Measurements from ENCODE around the gene COL12A1.

The COL12A1 gene

DNA sequence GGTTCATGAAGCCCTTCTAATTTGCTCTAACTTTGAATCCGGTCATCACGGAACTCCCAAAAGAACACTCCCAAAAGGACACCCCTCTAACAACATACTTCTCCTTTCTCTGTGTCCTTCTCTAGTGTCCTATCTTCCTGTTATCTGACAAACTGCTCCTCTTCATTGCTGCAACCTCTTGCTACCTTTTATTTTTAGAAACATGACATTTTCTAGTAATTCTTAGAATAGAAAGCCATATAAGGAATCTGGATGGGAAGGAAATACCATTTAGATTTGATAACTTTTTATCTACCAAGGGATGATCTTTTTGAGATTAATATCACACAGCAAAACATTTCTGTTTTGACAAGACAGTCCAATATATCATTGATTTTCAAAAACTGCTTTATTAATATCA, 63.1 kb downstream of the COL12A1 start:
- DNase-seq, result no peak

DNA sequence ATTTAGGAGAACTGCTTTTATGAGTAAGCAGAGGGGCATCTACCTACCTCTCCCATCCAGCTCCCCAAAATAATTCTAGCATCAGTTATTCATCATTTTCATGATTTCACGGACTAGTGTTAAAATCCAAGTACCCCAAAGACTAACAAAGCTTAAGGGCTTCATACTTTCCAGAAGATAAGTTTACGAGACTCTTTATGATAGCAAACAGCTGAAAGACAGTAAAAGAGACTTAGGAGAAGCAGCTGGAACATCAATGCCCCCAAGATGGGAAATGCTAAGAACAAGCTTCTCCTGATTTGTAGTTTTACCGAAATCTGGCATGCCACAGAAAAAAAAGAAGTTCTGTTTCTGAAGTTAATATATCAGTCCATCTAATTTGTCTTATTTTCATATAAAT, 70.0 kb downstream of the COL12A1 start:
- no peak for DNase-seq

DNA sequence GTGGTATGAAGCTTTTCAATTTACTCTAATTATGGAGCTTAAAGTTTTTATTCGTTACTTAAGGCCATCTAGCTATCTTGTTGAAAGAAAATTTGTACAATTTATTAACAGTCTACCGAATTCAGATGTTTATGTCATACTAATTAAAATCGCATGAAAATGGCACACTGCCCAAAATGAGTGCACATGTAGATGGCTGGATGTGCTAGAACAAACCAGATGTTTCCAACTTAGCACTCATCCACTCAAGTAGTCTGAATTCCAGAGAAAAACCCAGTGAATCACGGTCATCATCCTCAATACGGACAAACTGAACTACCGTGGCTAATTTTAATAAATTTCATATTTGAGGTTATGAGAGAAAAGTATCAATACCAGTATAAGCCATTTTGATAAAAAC, 70.4 kb downstream of the COL12A1 start:
- DNase-seq, result no peak

DNA sequence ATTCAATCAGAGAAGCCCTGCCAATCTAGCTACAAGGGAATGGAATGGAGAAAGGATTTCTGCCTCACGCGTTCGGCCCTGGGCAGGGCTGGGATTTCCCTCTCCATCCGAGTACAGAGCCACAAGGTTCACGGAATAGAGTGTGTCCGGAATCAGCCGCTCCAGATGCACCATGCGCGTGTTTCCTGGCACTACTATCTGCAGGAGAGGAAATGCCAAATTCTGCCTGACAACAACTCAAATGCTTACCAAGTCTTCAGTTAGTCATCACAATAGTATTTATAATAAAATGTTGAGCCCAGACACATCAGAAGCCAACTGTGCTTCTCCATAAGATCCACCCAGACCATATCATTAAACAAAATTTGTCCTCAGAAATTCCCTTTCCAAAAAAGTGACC, 75.1 kb downstream of the COL12A1 start:
- DNase-seq, result no peak

DNA sequence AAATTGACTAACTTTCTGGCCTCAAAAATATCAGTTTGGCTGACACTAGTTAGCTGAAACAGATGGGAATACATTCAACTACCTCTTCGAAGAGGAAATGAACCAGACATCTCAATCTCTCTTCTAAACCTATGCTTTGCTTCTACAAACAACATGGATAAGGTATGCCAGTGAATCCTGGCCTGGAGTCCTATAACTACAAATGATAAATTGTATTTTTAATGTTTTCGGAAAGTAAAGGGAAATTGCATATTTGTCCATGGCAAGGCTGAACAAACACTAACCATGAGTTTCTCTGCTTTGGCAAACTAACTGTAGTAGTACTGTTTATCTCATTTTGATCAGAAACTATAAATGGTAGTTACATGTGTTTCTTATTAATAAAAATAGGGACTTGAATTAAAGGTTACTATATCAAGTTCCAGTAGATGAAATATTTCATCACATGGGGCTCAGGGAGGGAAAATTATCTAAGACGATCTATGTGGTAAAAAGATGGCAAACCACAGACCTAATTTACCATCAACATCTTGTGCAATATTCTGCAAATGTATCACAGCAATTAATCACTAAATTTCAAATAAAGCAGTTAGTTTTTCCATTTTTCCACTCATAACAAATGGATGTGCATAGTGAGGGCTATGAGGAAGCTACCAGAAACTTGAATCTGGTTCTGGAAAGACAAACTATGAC, 76.8 kb downstream of the COL12A1 start:
- DNase-seq, result no peak

DNA sequence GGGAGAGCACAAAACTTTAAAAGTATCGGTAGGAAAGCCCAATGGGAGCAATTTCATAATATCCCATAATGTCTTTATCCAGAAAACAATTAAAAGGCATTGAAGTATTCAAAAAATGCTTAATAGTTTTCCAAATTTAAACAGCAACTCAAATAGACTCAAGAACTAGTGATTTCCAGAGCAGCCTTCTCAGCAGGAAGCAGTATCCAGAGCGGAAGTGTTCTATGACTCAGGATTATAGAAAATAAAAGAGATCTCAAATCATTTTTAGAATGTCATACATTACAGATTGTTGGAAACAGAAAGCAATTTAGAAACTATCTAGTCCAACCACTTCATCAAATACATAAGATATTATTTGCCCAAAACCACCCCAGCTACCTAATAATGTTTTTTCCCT, 79.3 kb downstream of the COL12A1 start:
- DNase-seq, result no peak

DNA sequence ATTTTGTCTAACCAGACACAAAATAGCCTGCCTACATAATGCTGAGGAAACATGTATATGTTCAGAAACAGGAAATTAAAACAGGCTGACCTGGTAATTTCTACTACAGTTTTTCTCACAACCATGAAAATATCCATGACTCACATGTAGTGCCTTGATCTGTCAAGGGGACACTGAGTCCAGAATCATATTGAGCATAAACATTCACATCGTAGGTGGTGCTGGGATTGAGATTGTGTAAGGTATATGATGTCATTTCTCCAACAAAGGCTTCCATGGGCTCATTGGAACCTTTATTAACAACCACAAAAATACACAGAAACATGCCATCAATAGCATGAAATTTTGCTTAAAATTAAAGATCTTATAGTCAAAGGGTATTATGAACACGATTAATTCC, 80.9 kb downstream of the COL12A1 start:
- DNase-seq, result no peak

DNA sequence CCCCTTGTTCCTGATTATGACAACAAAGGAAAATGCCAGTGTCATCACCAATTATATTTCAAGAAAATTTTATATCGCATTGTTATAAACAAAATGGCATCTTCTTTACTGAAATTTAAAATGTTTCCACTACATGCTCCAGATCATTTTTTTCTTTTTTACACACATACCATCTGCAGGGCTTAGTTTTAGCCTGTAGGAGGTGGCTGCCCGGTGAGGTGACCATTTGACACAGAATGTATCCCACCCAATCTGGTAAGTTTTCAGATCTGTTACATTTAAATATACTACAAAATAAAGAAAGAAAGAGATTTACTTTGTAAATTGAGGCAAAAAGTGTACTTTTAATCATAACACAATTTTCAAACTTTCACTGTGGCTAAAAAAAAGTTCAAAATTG, 81.8 kb downstream of the COL12A1 start:
- DNase-seq, result no peak

DNA sequence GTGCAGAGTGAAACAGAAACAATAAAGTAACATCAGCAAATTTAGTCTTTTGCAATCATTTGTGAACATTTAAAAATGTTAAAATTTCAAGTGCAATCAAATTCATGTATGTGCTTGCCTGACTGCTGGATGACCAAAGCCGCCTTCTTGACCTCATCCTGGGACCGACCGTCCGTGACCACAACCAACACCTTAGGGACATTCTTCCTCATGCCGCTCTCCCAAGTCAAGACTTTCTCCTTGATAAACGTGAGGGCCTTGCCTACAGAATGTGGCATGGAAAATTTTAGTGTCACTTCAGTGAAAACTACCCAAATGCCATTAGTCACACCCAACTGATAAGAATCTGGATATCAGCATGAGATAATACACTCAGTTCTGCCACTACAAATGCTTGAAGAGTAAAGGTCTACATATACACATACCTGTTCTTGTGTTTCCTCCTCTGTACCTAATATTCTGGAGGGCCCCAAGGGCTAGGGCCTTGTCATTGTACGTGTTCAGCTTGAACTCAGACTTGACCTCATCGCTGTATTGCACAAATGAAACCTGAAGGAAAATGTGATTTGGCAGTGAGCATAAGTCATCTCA, 86.8 kb downstream of the COL12A1 start:
- DNase-seq, result no peak

DNA sequence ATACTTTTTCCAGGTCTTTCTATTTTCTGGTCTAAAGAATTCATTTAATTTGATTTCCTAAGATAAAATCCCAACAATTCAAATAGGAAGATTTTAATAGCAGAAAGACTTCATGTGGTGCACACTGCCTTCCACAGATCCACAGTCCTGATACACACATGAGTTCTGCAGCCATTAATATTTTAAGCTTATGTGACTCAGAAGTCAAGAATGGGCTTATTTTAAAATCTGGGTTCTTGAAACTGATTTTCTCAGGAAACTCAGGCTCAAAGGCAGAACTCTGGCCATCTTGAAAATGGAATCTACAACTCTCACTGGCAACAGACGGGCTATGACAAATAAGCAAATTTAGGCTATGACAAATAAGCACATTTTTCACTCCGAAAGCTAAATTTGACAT, 88.2 kb downstream of the COL12A1 start:
- DNase-seq, result no peak

DNA sequence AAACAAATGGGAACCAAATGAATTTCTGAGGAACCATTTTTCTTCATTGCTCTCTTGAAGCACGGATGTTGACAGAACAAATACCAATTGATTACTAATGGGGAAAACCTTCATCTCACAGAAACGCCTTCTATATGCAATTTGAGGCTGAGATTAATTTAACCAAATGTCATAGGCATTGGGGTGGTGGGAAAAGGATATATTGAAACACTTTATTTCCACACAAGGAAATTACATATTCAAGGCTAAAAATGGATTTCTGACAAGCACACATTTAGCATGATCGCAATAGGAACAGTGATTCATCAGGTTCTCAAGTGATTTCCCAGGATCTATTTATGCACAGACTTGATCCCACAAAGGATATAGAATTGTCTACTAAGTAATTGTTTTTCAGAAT, 88.9 kb downstream of the COL12A1 start:
- DNase-seq, result no peak

DNA sequence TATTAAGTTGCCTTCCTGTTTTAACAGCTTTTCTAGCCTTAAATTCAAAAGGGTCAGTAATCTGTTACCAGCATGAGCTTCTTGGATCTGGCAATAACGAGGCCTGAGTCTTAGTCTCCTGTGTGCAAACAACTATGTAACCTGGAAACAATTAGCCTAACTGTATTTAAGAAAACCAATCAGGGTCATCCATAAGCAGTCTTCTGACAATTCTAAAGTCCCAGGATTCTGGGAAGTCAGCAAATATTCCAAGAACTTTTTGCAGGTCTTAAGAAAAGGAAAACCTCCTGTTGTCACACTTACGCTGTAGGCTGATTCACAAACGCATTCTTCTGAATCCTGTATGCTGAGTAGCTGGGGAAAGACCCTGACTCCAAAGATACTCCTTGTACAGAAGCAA, 90.4 kb downstream of the COL12A1 start:
- DNase-seq, result no peak

DNA sequence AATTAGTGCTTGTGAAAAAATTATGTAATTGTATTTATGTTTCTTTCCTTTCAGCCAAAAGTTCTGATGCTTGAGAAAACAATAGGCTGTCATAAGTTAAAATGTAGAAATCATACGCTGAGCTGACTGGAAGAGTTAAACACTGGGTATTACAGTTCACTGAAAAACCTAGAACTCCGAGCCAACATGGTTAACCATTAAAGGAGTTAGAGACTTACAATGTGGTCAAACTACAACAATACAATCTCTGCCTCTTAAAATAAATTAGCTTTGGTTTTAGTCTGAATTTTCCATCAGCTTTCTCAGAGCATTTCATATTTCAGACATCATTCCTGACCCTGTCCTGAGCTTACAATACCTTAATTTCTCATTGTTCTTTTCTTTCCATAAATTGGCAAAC, 91.0 kb downstream of the COL12A1 start:
- DNase-seq, result no peak

DNA sequence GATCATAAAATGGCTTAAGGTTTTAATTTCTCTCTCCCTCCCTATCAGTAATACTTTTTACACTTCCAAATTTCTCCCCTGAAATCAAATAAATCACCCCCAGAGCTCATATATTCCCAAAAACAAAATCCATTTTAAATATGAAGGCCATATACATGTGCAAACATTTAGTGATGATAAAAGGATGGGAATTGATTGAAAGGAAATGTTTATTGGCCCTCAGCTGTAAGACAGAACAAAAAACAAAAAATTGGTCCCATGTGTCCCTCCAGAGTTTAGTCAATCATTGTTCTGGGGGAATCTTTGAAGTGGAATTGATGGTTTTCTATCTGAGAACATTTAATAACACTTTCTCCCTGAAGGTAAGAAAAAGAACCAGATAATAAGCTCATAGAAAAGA, 91.7 kb downstream of the COL12A1 start:
- DNase-seq, result no peak

DNA sequence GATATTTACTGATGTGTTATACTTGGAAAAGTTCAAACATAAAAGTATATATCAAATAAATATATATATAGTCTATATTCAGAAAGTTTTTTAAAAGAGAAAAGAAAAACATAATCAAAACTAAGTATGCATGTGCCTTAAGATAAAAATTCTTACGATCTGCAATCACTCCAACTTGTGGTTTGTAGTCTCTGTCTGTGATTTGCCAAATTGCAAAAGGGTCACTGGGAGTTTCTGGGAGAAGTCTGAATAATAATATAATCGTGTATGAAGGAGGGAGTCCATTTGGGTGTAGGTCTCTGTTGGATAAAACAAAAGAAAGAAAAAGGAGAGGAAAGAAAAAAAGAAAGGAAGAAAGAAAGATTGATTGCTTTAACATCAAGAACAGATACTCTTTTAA, 92.4 kb downstream of the COL12A1 start:
- DNase-seq, result no peak

DNA sequence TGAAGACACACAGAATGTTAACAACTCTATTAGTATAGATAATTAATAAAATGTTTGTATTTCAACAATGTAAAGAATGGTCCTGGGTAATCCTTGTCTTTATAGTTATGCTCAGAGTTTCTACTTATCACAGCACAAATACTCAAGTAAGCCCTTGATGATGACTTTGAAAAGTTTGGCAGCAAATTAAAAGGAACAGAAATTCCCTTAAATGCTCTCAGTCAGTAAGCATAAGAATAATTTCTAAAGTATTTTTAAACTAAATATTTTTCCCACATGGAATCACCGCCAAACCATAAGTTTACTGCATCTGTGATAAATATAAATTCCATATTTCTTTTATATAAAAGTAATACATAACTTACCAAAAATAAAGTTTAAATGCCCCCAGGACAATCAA, 96.1 kb downstream of the COL12A1 start:
- no peak for DNase-seq

DNA sequence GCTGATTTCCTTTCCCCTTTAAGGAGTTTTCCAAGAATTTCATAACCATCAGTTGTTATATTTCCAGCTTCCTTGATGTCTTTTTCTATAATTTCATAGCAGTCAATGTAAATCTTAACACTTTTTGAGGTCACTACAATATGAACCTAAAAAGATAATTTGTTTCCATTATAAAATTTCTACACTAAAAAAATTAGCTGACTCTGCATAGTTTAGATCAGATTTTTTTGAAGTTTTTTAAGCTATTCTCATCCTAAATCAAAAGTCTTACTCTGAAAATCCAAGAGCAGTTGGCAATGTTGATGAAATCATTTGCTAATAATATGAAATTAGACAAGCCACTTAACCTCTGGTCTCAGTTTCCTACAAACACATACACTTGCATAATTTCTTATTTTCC, 96.8 kb downstream of the COL12A1 start:
- DNase-seq, result no peak

DNA sequence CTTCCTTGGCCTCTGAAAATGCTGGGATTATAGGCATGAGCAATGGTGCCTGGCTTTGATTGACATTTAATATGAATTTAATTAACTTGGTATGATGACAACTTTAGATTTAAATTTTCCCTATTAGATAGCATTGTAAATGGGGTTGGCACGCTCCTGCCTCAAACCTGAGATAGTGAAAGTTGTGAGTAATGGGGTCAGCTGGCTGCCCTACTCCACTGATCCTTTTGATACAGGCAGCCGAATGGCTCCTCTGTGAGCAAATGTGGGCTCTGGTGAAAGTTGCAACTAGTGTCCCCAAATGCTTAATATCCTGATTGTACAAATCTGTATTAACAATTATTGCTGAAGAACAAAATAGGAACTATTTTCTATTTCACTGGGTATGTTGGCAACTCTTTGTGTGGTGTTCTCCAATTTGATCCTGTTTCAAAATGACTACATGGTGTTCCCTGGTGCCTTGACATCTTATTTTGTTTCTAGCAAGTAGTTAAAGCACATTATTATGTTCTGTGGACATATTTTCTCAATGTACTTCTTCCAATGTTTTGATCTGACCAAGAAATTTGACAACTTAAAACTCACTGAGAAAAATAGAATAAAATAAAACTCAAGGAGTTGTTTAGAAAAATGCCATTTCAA, 97.4 kb downstream of the COL12A1 start:
- DNase-seq, result no peak

DNA sequence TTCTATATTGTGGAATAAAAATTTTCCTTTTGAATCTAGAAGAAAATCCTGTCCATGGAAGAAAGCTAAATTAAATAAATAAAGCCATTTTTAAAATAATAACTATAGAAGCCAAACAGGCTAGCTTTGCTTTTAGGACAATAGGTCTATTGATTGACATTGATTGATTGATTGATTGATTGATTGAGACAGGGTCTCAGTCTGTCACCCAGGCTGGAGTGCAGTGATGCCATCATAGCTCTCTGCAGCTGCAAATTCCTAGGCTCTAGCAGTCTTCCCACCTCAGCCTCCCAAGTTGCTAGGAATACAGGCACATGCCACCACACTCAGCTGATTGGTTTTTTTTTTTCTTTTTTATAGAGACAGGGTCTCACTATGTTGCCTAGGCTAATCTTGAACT, 97.9 kb downstream of the COL12A1 start:
- DNase-seq, result no peak

DNA sequence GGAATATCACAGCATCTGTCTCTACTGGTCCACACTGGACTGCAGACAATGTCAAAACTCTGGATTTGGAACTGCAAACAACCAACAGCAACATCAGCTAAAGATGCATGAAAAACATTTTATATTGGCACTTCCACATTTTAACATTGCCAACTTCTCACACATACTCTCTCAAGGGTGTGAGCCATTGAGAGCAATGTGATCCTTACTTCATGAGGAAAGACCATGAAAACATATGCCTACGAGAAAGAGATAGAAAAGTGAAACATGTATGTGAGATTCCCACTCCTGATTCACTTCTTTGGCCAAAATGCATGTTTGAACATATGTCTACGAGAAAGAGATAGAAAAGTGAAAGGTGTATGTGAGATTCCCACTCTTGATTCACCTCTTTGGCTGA, 99.4 kb downstream of the COL12A1 start:
- no peak for DNase-seq

DNA sequence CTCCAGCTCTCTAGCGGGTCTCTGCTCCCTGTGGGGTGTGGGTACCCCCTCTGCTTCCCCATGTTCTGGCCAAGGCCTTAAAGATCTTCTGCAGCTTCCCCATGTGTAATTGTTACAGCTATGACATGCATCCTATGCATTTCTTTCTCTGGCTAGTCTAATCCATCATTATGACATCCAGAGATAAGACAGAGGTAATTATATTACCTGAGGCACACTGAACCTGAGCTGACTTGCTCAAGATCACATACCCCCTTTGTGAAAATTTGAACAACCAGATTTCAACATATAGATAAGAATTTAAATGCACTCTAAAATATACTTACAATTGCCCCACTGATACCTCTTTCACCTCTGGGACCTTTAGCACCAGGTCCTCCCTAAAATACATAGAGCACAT, 102.4 kb downstream of the COL12A1 start:
- no peak for DNase-seq

DNA sequence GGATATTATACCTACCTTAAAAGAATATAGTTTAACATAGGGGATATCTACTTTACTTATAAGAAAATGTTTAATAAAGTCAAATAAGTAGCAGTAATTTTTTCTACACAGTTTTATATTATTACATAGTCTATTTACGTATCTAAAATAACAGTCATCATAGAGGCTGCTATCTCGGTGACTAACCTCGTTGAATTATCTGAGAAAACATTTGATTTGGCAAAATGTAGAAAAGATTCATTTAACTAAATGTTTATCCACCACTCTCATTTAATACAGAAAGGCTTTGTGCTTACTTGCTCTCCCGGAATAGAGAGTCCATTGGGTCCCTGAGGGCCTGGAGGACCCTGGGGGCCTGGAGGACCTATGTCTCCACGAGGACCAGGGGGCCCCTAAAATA, 103.6 kb downstream of the COL12A1 start:
- no peak for DNase-seq

DNA sequence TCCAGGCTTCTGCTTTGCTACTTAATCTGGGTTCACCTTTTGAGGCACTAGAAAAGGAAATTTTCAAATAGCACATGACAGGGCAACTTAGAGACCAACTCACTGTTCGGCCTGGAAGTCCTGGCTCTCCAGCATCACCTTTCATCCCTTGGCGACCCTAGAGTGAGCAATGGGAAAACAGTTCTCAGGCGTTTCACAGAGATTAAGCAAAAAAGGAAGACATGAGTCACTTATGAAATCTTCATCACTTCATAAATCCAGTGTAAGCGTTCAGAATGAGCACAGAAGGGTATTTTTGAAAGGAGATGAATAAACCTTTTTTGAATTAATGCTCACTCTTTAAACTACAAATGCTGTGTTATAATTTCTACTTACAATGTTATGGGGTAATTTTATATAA, 104.0 kb downstream of the COL12A1 start:
- no peak for DNase-seq

DNA sequence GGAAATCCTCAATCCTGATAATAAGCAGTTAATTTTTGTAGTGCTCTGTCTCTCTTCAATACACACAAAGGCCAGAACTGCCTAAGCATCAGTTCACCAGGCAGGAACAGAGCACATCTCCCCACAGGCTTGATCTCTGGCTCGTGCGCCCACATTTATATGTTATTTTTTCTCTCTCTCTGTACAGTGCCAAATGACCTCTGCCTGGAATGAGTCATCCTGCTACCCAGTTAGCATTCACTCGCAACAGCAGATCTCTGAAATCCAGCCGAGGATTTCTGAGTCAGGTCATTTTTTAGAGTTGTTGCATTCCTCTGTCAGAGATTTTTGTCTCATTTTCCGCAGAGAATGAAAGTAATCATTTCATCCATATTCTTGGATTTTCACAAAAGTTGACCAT, 107.1 kb downstream of the COL12A1 start:
- no peak for DNase-seq

DNA sequence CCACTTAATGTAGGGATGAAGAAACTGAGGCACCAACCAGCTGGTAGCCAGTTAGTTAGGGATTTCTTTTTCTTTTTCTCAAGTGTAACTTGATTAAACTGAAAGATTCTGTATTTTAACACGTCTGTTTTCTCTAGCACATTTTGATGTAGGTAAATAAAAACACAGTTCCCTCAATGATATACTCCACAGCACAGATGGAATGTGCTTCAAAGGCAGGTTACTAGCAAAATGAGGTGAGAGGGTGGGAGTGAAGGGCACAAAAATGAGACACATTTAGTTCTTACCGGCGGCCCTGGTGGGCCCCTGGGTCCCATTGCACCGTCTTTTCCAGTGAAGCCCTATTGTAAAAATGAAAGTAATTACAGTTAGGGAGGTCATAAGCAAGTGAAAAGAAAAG, 108.9 kb downstream of the COL12A1 start:
- DNase-seq, result no peak
